Fibroblast of pulmonary artery (primary cell): ENCODE data around the gene TTC39A.

Experiments
- DNase-seq: peaks from one replicate; pipeline ENCODE4 v3.0.0-alpha.2; 2010; ENCODE audit warnings: low read depth
- H3K4me3 ChIP-seq: replicated peaks from 2 replicates; pipeline ENCODE4 v1.5.1; 2011; ENCODE audit warnings: low read depth, mild to moderate bottlenecking, control low read depth, low read length, moderate library complexity
- TF ChIP-seq, protein P1 (sequence below): IDR thresholded peaks from 2 replicates; pipeline ENCODE4 v1.5.1; 2011; ENCODE audit warnings: mild to moderate bottlenecking, control low read depth, low read length, inconsistent platforms; ENCODE audit errors: missing control alignments

The TTC39A gene

DNA sequence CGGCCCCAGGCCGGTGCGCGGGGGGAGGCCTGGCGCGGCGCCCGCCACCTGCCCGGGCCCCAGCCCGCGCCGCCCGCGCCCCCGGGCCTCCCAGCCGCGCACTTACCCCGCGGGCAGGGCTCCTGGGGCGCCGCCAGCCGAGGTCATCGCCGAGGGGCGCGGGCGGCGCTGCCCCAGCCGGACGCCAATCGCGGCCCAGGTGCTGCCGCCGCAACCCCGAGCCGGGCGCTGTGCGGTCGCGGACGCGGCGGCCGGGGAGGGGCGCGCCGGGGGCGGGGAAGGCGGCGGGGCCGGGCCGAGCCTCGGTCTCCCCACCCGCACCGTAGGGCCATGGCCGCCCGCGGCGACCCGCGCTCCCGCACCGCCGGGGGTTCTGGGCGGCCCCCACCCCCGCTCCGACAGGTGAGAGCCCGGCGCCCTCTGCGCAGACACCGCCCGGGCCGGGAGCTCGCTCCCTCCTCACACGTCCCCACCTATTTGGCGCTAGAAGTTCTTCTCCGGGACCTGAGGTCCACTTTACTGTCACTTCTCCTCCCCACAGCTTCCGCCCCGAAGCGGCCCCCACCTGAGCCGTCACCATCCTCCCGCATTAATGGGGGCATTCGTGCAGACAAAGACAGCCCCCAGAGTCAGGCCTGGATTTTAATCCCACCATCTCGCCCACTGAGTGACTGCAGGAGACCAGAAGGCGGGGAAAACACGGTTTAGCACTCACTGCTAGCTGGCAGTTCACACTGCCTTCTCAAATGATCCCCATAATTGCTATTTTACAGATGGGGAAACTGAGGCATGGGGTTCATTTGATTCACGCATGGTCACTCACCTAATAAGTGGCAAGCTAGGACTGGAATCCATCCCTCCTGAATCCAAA lies at the start of gene TTC39A:
TSS of gene TTC39A (minus strand) at position 232 of the 871 bp plus-strand sequence. CDS start at position 147, 85 bp downstream.
- H3K4me3 ChIP-seq = peak within 1 kb of the TSS; percentile 36
- DNase-seq = no peak
- TF ChIP-seq, protein P1, sequence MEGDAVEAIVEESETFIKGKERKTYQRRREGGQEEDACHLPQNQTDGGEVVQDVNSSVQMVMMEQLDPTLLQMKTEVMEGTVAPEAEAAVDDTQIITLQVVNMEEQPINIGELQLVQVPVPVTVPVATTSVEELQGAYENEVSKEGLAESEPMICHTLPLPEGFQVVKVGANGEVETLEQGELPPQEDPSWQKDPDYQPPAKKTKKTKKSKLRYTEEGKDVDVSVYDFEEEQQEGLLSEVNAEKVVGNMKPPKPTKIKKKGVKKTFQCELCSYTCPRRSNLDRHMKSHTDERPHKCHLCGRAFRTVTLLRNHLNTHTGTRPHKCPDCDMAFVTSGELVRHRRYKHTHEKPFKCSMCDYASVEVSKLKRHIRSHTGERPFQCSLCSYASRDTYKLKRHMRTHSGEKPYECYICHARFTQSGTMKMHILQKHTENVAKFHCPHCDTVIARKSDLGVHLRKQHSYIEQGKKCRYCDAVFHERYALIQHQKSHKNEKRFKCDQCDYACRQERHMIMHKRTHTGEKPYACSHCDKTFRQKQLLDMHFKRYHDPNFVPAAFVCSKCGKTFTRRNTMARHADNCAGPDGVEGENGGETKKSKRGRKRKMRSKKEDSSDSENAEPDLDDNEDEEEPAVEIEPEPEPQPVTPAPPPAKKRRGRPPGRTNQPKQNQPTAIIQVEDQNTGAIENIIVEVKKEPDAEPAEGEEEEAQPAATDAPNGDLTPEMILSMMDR = no peak

DNA sequence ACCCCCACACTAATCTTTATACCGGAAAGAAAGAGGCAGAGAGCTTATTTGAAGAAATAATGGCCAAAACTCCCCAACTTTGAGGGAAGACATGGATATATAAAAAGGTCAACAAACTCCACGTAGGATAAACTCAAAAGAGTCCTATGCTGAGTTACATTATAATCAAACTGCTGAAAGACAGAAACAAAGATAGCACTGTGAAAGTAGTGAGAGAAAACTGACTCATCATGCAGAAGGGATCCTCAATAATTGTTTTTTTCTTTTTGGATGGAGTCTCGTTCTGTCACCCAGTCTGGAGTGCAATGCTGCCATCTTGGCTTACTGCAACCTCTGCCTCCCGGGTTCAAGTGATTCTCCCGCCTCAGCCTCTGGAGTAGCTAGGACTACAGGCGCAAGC lies 48.5 kb upstream of the TTC39A start:
- TF ChIP-seq, protein P1 = no peak
- peak; percentile 35 for DNase-seq
- no peak overlapping the region for H3K4me3 ChIP-seq

DNA sequence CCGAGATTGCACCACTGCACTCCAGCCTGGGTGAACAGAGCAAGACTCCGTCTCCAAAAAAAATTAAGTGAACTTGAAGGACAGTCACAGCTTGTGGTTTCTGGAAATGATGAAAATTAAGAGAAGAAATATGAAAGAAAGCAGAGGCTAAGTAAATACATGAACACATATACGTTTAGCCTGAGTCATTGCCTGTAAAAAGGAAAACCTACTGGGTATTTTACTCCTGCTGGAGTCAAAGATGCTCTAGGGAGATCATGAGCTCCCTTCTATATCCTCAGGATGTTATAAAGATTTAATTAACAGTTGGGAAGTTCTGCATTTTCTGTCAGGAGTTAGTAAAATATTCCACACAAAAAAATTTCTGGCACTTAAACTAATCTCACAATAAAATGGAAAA lies 43.5 kb upstream of the TTC39A start:
- no peak overlapping the region for H3K4me3 ChIP-seq
- TF ChIP-seq, protein P1 = no peak
- DNase-seq = no peak

DNA sequence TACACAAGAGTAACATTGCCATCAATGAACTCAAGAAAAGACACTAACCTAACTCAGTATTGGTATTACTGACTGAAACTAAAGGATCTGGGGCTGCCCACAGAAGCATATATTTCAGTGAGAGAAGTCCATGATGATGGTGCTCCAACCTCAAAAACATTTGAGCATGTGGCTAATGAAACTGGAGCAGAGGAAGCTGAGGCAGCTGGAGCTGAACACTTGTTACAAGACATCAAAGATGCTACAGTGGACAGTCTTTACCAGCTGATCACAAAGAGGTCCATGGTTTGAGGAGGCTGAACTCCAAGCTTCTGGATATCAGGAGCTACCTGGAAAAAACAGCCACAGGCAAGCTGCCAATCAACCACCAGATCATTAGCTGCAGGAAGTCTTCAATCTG lies 42.2 kb upstream of the TTC39A start:
- no peak overlapping the region for H3K4me3 ChIP-seq
- no peak for DNase-seq
- TF ChIP-seq, protein P1 = no peak

DNA sequence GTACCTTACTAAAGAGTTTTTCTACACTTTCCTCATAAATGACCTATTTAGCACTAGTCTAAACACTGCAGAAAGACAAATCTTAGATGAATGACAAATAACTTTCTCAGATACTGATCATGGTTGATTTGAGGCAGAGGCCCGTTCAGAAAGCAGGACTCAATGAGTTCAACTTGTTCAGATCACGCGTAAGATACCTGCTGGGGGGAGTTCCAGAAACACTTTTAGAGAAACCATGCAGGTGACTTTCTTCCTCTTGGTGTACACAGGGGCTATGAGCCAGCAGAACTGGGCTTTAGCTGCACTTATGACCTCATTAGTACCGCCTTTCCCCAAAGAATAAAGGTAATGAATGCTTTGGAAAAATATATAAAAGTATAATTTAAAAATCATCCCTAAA lies 38.8 kb upstream of the TTC39A start:
- no peak overlapping the region for H3K4me3 ChIP-seq
- DNase-seq = no peak
- TF ChIP-seq, protein P1 = no peak

DNA sequence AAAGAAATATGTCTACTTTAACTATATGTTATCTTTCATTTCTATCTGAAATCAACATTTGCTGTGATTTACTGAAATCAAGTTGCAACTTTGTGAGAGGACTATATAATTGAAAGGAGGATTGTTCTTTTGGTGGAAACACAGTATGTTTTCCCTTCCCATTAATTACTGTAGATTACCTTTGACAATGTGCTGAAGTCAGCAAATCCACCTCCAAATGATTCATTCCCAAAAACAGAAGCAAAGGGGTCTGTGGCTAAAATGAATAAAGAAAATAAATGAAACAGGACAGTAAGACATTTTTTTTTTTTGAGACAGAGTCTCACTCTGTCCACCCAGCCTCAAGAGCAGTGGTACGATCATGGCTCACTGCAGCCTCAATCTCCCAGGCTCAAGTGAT lies 35.4 kb upstream of the TTC39A start:
- no peak overlapping the region for H3K4me3 ChIP-seq
- no peak for DNase-seq
- TF ChIP-seq, protein P1 = no peak

DNA sequence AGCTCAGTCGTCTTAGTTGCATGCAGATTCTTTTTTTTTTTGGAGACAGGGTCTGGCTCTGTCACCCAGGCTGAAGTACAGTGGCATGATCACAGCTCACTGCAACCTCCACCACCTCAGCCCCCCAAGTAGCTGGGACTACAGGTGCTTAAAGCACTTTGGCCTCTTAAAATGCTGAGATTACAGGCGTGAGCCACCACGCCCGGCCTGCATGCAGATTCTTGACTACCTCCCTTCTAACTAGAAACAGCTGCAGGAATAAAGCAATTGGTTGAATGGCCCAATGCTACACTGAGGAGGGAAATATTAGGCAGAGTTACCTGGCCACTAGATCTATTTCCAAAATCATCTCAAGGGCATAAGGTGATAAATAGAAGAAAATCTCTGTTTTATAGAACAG lies 29.5 kb upstream of the TTC39A start:
- no peak overlapping the region for H3K4me3 ChIP-seq
- DNase-seq = no peak
- TF ChIP-seq, protein P1 = no peak
